NCI-H510A (cell line): ENCODE measurements around the gene PRKAG3.

Source experiments
- DNase-seq: peaks from one replicate; lab custom pipeline; 2025; lab: John Stamatoyannopoulos, UW

Gene PRKAG3

DNA sequence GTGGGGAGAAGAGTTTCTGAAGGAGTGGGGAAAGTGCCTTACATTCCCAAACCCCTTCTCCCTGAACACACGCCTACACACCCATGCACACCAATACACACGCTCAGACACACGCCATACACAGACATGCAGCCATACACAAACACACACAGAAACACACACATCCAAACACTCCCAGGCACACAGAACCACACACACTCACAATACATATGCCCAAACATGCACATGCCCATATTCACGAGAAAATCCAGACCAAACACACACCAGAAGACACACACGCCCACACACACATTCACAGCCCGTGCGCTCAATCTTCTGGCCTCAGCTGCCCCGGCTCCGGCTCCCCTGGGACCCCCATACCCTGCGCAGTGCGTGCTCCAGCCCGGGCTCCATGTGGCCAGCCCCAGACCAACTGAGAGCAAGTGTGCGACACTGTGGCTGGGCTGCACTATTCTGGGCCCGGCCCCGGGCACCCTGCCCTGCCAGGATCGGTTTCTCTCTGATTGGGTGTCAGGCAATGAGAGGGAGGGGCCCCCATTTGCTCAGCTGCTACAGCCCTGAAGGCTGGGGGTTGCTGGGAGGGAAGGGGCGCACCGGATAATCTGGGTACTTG is at the start of gene PRKAG3:
TSS of gene PRKAG3 (minus strand) at position 426 of the 613 bp plus-strand sequence.
- no peak for DNase-seq

DNA sequence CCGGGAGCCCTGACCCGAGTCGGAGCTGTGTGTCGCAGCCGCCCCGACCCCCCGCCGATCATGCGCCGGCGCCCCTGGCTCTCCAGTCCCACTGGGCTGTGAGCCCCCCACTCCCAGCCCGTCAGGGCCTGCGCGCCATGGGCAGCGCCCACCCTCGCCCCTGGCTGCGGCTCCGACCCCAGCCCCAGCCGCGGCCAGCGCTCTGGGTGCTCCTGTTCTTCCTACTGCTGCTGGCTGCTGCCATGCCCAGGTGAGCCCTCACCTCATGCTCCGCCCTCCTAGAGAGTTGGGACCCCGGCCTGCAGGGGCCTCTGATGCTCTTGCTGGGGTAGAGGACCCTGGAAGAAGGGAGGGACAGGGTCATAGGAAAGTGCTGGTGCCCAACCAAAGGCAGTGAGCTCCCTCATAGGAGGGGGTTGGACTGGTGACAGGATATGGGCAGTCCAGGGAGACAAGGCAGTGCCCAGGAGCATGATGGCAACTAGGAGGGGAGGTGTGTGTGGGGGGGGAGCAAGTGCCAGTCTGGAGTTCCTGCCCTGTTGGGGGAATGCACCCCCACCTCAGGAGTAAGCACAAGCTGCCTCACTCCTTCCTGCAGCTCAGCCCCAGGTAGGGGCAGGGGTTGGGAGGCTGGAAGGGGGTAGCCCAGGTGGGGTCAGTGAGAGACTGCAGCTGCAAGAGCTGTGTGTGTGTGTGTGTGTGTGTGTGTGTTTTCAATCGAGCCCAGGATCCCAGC is 49.4 kb upstream of the PRKAG3 start:
- no peak for DNase-seq

DNA sequence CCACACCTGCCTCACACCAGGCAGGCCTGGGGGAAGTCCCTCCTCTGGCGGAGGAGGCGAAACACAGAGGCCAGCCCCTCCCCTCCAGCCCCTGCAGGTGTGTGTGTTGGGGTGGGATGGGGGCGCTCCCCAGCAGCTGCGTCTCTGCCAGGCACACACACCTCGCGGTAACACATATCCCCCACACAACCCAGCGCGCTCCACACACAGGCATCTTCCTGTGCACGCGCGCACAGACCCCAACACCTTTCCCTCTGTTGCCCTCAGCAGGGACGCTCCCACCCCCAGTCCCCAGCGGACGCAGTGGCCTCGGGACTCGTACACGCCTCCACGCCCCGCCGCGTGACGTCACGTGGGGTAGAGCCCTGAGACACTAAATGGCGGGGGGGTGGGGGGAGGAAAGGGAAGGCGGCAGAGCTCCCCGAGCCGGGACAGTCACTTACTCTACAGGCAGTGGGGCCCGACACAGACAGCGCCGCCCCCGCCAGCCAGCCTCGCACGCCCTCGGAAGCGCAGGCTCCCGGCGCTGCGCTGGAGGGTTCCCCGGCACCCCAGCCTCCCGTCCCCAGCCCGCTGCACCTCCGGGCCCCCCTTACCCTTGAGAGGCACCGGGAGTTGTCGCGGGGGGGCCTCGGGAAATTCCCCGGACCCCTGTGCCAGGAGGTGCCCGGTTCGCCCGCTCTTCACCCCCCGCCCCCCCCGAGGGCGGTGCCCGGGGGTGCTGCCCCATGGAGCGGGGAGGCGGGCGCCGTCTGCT is 48.7 kb upstream of the PRKAG3 start, which contains the start of gene WNT10A:
TSS of gene WNT10A (plus strand) at position 751 of the 757 bp plus-strand sequence. CDS start 144 bp downstream, outside the sequence.
- DNase-seq = no peak

DNA sequence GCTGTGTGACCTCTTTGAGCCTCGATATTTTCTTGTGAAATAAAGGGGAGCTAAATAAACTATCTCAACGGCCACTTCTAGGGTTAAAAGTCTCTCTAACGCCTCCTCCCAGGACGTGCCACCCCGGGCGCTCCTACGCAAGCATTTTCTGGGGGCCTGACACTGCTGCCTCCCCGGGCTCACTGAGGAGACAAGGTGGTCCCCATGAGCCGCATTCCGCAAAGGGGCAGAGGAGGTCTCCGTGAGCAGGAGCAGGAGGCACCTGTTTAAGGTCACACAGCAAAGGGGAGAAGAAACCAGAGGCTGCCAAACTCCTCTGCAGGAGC is 48.1 kb upstream of the PRKAG3 start:
- DNase-seq = no peak

DNA sequence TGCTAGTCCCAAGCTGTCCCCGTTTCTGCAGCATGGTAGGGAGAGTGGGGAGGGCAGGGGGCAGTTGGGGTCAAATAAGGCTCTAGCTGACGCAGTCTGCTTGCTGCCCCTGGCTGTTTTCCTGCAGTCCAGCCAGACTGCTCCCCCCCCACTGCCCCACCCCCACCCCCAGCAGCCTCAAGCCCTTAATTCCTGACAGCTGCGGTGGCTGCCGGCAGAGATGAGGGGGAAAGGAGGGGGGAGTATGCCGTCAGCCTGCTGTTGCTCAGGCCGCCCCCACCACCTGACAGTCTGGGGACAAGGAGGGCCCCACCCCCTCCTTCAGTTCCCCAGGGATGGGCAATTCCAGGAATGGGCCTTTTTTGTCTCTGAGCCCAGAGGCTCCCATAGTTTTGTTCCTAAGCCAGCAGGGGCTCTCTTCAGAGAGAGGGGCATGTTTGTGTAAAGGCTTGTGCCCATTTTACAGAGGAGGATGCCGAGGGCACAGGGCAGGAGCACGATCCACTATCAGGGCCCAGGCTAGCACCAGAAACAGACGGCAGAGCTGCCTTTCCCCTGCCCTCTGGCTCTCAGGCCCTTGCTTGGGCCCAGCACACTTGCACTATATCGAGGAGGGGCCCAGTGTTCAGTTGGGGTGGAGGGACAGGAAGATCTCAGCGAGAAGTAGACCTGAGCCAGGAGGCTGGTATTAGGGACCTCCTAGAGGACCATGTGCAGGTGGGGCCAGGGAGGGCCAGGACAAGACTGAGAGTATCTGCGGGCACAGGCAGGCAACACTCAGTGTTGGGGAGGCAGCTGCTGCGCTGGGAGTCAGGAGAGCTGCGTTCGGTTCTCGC is 47.5 kb upstream of the PRKAG3 start:
- DNase-seq = no peak

DNA sequence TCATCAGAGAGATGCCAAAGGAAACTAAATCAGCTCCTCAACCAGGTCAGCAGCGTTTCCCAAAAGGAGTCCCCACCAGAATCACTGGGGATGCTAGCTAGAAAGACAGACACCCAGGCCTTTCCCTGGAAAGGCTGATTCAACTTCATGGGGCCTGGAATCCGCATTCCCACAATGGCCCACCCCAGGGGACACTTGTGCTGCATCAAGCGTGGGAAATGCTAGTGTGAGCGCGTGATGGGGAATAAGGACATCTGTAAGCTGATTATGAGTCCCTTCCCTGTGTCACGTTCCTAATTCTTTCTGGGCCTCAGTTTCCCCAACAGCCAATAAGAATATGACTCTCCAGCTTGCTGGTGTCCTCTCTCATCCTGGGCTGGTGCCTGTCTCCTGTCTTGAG is 46.9 kb upstream of the PRKAG3 start:
- DNase-seq = no peak

DNA sequence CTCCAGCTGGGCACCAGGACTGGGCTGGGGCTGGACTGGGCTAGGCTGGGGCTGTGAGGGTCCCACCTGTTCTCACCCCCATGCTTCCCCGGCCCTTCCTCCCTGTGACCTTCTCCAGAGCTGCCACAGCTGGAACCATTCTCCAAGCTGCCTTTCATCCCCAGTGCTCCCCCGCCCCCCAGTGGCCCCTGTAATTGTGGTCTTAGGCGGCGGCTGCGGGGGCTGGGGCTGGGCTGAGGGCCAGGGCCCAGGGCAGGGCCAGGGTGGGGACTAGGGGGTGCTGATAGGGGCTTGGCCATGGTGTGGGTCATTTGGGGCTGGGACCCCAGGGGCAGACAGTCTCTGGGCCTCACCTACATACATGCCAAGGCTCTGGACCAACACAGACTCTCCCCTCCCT is 46.3 kb upstream of the PRKAG3 start:
- no peak for DNase-seq

DNA sequence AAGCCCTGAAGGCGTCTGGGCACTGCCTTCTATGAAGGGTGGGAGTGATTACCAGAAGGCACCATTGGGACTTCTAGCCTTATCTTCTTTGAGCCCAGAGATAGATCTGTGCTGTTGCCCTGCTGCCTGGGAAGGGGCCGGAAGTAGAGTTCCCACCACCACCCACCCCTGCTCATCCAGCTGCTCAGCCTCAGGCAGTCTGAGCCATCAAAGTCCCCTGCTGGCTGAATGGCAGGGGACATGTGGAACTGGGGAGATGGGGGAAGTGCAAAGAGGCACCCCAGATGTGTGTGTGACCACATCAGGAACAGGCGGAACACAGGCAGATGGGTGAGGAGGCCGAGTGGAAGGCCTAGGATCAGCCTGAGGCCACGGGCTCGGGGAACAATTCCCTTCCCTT is 45.7 kb upstream of the PRKAG3 start:
- DNase-seq = no peak

DNA sequence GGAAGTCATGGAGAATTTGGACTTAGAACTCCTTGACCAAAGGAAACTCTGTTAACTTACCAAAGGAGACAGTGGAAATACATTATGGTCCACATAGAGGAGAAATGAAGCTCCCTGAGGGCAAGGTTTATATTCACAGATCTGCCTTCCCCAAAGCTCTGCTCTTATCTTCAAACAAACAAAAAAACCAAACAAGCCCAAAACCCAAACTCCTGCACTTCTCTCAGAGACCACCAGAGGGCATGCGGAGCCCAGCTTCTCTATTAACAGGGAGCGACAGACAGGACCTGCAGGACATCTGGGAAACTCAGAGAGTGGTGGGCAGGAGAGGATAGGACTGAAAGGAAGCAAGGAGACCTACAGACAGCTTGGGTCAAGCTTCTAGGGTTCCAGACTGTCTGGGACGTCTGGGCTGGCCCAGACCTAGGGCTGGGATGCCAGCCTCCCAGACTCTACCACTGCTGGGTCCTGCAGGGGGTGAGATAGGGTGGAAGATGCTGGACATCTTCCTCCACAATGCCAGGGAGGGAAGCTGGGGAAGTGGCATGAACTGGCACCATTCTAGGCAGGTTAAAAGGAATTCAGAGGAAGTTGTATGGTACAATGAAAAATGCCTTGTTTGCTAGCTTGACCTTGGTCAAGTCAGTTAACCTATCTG is 45.1 kb upstream of the PRKAG3 start:
- DNase-seq = no peak

DNA sequence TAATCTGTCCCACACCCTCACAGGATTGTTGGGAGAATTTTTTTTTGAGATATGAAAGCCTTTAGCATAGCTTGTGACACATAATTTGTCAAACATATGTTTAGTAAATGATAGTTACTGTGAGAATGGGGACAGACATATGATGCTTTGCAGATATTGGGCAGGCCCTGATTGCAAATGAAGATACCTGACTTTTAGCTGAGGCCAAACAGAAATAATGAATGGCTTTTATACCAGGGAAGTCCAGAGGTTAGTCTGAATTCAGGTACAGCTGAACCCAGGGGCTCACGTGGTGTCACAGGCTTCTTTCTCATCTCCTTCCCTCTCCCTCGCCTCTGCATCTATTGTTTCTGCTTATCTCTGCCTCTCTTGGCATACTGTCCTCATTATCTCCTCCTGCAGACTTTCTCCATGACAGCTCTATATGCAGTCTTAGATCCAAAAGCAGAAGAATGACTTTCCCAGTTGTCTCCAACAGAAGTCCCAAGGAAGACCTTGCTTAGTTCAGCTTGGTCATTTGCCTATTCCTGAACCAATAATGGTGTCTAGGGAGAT is 44.2 kb upstream of the PRKAG3 start:
- DNase-seq = no peak

DNA sequence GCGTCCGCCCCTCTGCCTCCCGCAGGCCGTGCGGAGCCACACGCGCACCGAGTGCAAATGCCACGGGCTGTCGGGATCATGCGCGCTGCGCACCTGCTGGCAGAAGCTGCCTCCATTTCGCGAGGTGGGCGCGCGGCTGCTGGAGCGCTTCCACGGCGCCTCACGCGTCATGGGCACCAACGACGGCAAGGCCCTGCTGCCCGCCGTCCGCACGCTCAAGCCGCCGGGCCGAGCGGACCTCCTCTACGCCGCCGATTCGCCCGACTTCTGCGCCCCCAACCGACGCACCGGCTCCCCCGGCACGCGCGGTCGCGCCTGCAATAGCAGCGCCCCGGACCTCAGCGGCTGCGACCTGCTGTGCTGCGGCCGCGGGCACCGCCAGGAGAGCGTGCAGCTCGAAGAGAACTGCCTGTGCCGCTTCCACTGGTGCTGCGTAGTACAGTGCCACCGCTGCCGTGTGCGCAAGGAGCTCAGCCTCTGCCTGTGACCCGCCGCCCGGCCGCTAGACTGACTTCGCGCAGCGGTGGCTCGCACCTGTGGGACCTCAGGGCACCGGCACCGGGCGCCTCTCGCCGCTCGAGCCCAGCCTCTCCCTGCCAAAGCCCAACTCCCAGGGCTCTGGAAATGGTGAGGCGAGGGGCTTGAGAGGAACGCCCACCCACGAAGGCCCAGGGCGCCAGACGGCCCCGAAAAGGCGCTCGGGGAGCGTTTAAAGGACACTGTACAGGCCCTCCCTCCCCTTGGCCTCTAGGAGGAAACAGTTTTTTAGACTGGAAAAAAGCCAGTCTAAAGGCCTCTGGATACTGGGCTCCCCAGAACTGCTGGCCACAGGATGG is 42.0 kb upstream of the PRKAG3 start:
- no peak for DNase-seq

DNA sequence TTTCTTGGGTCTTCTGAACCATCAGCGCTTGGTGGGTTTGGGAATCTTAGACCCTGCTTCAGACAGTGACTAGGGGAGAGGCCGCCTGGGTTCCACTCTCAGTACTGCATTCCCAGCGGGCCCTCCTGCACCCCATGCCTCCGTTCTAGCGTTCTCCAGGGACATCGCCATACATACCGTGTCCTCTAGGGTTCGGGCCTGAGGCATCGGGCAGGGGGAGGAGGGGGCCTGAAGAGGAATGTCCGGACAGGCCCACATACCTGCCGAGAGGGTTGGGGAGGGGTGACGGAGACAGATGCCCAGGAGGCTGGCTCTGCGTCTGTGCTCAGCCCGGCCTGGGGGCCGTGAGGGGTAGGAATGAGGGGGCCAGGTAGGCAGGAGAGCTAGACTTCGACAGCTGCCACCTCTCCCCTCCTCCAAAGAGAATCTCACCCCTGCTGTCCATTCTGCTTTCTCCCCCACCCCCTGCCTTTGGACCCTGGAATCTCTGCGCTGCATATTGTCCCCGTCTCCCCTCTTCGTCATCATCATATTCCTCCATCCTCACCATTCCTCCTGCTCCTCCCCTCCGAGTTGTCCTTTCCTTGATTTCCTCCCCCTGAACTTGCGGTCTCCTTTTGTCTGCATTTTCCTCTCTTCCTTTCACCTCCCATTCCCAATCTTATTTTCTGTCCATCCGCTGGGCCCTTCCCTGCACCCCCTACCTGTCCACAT is 41.2 kb upstream of the PRKAG3 start:
- DNase-seq = no peak

DNA sequence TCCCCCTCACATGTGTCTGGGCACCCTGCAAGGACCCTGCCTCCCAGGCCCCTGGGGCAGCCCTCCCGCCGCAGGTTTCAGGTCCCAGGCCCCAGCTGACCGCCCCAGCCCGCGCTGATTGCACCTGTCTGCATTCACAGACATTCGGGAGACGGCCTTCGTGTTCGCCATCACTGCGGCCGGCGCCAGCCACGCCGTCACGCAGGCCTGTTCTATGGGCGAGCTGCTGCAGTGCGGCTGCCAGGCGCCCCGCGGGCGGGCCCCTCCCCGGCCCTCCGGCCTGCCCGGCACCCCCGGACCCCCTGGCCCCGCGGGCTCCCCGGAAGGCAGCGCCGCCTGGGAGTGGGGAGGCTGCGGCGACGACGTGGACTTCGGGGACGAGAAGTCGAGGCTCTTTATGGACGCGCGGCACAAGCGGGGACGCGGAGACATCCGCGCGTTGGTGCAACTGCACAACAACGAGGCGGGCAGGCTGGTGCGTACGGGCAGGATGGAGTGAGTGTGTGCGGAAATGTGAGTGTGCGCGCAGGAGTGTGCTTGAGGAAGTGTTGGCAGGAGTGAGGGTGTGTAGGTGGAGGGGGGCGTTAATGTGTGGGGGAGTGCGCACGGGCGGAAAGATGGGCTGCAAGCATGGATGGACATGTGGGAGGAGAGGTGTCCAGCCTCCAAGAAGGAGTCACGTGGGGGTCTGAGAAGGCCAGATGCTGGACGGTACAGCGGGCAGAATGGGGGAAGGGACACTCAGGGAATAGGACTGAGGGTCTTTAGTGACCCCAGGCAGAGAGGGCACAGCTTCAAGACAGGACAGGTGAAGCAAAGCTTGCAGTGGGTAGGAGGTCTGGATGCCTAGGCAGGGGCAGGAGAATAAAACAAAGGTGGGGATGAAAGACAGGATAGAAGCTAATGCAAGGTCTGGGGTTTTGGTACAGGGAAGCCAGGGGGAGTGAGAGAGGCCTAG is 40.0 kb upstream of the PRKAG3 start:
- DNase-seq = no peak

DNA sequence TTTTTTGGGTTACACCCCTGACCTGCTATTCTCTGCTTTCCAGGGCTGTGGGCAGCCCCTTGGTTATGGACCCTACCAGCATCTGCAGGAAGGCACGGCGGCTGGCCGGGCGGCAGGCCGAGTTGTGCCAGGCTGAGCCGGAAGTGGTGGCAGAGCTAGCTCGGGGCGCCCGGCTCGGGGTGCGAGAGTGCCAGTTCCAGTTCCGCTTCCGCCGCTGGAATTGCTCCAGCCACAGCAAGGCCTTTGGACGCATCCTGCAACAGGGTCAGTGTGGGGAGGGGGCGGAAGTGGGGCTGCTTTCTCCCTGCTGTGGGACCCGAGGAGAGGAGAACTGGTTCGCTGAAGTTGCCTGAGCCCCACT is 39.4 kb upstream of the PRKAG3 start:
- DNase-seq = no peak

DNA sequence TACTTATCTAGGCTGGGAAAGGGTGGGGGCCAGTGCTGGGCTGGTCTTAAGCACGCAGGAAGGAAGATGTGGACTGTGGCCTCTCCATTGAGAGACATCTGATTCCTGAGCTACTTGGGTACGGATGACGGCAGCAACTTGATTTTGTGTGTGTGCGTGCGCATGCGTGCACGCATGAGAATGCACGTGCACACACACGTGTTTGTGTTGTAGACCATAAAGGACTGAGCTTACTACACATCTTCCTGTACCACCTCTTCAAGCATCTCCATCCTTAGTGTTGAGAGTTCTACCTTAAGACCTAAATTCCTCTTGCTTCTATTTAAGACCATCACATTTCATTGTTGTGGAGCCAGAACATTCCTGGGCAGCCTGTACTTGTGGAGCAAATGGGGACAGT is 37.5 kb upstream of the PRKAG3 start:
- no peak for DNase-seq

DNA sequence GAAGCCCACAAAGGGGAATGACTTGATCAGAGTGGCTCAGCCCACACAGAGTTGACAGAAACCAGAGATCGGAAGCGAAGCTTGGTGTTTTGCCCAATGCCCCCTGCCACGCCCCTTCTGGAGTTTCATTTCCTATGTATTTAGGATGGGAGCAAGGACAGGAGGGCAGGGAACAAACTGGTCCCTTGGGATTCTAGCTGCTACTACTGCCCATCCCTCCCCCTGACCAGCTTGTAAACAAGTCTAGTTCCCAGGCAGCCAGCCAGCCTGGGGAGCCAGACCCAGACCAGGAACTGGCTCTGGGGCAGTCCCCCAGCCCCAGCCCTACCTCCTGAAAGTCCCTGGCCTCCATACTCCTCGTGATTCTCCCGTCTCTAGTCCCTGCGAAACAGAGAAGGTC is 36.3 kb upstream of the PRKAG3 start:
- DNase-seq = no peak

DNA sequence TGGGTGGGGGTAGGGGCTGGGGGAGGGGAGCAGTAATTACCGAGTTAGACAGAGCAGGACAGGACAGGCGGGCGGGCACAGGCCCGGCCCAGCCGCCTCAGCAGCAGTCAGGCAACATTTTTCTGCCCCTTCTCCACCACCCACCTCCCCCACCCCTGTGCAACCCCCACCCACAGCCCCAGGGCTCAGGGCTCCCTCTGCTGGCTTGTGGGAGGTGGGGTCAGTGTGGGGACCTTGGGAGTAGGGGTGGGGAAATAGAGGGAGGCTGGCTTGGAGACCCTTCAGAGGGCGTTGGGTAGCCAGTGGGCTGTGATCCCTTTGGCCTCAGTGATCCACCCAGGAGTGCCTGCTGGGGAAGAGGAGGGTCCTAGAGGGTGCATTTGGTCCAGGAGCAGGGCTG is 34.4 kb upstream of the PRKAG3 start:
- DNase-seq = no peak

DNA sequence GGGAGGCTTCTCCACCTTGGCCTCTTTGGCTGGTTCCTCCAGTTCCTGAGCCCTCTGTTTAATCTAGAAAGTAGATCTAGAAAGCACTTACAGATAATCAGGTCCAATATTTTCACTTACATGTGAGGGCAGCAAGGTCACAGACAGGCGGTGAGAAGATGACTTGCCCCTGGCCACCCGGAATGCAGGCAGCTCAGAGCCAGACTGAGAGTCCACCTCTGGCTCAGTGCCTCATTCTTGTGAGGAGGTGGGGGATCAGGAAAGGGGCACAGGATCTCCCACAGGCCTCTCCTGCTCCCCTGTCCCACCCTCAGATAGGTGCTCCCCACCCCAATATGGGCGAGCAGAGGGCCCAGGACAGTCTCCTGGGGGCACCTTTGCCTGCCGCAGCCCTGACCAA is 33.8 kb upstream of the PRKAG3 start:
- DNase-seq = no peak

DNA sequence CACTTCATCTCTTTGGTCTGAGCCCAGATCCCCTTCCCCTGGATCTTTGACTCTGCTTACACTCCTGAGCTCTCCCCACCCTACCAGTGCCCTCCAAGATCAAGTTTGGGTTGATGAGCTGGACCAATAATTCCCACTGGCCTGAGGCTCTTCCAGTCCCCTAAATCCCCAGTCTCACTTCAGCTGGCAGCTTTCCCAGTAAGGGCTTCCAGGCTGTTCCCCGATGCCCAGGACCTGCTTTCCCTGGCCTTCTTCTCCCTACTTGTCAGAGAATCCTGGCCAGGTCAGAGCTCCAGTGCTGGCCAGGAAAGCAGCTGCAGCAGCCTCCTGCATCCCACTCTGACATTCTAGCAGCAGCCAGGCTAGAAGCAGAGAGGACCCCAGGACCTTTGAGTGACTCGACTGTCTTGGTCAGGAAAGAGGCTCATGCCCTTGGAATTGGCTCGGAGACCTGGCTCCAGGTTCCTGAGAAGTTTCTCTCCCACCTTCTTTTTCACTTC is 31.5 kb upstream of the PRKAG3 start:
- no peak for DNase-seq
